GM18526 (cell line): ENCODE results near the gene NMUR1.

Experiments used
- POLR2A ChIP-seq: IDR thresholded peaks from 3 replicates; pipeline ENCODE4 v1.6.1; 2011; ENCODE audit not compliant: insufficient read length; ENCODE audit errors: extremely low read depth

NMUR1 gene

DNA sequence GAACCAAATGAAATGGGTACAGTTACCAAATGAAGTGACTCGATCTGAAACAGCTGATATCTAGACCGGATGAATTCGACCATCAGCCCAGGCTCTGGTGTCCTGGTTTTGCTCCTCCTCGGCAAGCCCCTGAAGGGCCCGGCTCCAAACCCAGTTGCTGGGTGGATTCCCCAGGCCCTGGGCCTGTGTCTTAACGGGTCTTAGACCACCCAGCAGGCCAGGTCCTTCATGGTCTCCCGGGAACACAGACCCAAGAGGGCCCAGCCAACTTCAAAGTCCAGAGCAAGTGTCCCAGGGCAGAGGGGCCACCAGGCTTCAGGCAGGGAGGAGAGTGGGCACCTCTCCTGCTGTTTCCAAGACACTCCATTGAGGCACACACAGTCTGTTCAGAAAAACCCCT lies 26.7 kb upstream of the NMUR1 start:
- TF ChIP-seq POLR2A: no peak

DNA sequence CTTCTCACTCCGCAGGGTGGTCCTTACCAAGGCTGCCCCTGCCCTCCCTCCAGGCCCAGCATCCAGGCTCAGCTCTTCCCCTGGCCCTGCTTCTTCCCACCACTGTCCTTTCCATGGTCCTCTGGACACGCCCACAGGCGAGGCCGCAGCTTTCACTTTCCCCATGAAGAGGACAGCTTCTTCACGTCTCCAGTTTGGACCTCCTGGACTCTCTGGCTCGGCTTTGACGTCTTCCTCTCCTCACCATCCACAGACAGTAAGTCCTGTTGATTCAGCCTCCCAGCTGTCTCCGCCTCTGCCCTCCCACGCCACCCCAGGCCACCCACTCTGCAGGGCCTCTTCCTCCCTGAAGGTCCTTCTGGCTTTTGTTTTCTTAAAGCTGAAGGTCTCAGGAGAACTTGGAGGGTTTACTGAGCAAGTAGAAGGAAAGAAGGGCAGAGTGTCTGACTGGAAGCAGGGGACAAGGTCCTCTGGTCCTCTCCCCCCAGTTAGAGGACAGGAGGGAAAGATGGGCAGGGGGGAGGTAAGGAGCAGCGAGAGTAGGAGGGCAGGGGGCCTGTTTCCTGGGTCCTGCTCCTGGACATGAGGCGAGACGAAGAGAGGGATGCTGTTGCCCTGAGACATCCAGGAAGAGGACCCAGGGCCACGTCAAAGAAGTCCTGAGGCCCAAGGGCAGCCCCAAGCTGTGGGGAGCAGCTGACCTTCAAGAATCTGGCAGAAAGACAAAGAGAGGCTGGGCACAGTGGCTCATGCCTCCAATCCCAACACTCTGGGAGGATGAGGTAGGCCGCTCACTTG lies 24.7 kb upstream of the NMUR1 start:
- TF ChIP-seq POLR2A: no peak

DNA sequence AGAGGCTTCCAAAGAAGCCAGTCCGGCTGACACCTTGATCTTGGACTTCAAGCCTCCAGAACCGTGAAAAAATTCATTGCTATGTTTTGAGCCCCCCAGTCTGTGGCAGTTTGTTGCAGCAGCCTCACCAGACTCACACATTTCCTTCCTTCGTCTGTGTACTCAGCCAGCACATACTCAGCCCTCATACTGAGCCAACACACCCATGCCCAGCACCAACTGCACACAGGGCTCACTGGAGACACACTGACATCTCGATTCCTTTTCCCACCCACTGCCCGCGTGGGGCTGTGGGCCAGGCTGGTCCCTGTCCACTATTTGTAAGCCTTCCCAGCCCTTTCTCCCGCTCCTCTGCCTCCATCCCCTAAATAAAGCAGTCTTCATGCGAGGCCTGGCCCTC lies 24.1 kb upstream of the NMUR1 start:
- no peak for TF ChIP-seq POLR2A

DNA sequence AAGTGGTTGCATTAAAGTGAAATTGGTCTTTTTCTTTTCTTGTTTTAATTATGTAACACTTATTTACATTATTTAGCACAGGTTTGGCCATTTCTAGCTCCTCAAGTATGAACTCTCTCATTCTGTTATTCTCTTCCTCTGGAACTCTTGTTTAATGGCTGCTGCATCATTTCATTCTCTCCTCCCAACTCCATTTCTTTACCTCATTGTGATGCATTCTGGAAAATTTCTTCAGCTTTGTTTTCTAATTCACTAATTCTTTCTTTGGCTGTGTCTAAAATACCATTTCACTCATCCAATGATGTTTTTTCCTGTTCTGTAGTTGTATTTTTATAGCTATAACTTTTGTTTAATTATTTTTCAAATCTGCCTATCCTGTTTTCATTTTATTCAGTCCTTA lies 22.5 kb upstream of the NMUR1 start:
- TF ChIP-seq POLR2A: no peak

DNA sequence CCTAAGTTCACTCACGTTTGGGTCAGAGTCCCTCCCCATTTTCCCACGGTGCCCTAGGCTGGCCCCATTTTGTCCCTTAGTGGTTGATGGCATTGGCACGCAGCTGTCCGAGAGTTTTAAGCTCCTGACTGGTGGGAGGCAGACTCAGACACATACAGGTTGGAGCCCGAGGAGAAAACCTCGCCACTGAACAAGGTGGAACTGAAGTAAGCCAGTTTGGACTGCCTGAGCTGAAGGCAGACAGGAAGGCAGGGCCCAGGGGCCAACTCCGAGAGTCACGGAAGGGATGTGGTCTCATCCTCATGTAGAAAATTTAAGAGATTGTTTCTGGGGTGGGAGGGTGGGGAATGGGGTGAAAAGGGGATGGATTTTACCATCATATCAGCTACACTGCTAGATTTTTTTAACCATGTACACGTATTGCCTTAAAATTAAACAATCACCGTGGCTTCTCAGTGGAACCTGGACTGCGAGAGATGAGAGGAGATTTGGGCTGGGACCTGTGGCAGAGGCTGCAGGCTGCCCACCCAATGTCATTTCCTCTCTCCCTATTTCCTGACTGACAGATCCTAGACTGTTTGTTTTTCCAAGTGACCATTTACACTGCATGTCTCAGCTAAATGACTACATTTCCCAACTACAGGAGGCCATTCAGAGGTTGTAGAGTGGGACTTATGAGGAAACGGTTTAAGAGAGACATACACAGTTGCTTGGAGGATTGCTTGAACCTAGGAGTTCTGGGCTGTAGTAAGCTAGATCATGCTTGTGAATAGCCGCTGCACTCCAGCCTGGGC lies 19.4 kb upstream of the NMUR1 start:
- no peak for TF ChIP-seq POLR2A

DNA sequence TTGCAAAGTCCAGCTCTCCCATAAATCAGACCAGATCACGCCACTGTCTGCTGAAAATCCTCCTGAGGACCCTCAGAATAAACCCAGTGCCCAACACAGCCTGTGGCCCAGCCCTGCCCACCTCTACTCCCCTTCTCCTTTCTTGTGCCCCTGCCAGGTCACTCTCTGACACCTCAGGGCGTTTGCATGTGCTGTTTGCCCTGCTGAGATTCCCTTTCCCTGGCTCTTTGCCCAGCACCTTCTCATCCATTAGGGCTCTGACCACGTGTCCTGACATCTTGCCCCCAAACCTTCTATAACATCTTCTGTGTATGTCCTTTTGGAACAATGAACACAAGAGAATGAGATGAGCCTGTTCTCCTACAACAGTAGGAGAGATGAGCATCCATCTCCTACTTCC lies 18.5 kb upstream of the NMUR1 start:
- TF ChIP-seq POLR2A: no peak

DNA sequence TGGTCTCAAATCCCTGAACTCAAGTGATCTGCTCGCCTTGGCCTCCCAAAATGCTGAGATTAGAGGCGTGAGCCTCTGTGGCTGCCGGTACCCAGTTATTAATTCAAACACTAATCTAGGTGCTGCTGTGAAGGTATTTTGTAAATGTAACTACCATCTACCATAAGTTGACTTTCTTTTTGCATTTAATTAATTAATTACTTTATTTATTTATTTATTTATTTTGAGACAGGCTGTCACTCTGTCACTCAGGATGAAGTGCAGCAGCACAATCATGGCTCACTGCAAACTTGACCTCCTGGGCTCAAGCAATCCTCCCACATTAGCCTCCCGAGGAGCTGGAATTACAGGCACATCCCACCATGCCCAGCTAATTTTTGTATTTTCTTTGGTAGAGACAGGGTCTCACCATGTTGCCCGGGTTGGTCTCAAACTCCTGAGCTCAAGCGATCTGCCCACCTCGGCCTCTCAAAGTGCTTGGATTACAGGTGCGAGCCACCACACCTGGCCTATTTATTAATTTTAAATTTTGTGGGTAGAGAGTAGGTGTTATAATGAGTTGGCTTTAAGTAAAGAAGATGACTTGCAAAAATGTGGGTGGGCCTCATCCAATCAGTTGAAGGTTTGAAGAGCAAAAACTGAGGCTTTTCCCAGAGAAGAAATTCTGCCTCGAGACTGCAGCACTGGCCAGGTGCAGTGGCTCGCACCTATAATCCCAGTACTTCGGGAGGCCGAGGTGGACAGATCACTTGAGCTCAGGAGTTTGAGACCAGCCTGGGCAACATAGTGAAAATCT lies 17.3 kb upstream of the NMUR1 start:
- TF ChIP-seq POLR2A: no peak

DNA sequence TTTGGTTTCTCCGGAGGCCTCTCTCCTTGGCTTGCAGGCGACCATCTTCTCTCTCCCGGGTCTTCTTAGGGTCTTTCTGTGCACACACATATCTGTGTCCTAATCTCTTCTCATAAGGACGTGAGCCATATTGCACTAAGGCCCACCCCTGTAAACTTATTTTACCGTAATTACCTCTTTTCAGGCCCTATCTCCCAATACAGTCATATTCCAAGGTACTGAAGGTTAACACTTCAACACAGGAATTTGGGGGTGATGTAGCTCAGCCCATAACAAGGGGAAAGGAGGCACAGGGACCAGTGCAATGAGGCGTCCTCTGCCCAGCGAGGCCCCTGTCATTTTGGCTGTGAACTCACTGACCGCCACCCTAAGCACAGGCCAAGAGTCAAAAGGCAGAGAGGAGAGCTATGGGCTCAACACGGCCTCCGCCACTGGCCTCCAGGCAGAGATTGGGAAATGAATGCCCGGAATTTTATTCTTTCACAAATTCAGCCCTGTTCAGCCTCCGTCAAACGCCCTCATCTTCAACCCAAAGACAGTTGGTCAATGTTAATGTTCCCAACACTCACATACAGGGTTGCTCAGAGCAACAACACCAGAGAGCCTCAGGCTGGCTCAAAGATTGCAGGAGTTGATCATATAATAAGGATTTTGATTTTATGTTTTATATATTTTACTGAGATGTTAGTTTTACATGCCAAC lies 15.9 kb upstream of the NMUR1 start:
- TF ChIP-seq POLR2A: no peak

DNA sequence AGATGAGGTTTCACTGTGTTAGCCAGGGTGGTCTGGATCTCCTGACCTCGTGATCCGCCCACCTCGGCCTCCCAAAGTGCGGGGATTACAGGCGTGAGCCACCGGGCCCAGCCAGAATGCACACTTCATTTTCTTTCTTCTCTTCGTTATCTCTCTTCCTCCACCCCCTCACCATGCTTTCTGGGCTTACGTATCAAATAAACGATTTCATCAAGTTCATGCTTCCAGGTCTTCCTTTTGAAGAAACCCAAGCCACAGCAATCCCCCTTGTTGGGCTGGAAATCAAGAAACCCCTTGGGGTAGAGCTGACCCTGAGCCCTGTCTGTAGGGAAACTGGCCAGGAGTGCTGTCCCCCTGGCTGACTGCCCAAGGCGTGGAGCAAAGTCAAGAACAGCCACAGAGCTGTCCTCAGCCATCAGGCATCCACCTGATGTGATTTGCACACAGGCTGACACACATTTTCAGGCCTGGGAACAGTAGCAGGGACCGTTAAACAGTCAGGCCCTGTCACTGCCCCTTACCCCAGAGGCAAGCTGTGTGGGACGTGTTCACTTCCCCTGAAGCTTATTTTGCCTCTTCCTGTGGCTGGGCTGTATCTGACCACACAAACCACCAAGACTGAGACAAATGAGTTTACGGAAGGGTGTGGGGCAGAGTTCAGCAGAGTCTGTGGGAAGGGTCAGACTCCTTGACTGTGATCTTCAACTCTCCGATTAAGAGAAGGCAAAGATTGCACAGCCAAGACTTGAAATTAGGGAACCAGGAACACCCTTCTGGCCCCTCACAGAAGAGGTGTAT lies 15.1 kb upstream of the NMUR1 start:
- TF ChIP-seq POLR2A: peak; percentile 50

DNA sequence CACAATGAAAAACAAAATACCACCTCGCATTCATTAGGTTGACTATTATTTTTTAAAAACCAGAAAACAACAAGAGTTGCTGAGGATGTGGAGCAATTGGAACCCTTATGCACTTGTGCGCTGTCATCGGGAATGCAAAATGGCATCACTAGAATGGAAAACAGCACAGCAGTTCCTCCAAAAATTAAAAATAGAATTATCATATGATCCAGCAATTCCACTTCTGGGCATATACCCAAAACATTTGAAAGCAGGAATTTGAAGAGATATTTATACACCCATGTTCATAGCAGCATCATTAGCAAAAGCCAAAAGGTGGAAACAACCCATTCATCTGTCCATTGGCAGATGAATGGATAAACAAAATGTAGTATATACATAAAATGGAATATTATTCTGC lies 11.9 kb upstream of the NMUR1 start:
- TF ChIP-seq POLR2A: no peak

DNA sequence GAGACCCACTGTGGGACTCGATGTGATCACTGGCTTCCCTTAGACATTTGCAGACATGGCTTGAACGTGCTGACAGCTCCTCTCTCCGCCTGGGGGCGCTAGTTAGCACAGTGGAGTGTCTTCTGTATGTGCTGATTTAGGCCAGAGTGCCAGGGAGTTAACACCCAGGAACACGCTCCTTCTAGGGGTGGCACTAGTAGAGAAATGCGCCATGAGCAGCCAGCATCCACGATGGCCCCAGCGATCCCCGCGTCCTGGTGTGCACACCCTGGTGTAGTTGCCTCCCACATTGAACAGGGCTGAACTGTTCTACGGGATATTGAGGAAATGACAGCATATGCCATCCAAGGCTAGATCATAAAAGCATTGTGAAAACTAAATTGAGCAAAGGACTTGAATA lies 11.4 kb upstream of the NMUR1 start:
- TF ChIP-seq POLR2A: no peak

DNA sequence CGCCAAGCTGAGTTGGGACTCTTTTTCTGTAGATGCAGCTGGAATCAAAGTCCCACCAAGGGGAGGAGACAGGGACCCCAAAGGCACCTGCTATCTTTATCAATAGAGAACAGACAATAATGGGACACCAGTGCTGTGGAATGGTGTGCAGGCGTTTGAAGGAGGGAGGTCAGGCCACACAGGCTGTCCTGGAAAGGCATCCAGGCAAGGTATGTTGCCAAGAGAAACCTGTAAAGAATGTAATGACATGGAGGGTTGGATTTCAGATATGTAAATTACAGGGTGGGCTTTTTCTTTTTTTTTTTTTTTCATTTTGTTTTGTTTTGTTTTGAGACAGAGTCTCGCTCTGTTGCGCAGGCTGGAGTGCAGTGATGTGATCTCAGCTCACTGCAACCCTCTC lies 9.7 kb upstream of the NMUR1 start:
- TF ChIP-seq POLR2A: no peak

DNA sequence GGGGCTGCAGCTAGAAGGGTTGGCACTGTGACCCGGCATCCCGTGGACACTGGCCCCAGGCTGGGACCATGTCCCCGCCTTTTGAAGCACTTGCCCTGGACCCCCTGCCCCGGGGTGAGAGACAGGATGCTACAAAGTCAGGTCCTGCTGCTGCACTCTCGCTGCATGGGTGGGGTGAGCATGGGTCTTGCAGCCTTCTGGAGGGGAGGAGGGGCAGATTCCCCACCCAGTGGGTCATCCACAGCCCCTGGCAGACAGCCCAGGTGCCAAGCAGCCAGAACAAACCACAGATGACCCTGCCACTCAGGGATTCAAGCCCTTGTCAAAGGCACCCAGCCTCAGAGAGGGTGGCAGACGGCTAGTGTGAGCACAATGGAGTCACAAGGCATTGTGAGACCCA lies 5.7 kb upstream of the NMUR1 start:
- TF ChIP-seq POLR2A: no peak

DNA sequence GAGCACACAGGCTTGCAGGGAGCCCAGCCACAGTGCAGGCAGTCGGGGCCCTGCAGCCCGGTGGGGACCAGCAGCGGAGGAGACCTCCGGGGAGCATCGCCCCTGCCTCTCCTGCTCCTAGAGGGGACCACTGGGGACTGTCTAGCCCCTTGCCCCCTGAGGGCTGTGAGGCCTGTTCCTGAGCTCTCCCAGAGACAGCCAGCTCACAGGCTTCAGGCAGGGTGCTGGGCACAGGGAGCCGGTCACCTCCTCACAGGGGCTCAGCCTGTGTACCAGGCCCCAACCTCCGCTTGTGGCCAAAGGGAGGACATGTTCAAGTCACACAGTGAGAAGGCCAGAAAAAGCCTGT lies 3.5 kb upstream of the NMUR1 start:
- no peak for TF ChIP-seq POLR2A

DNA sequence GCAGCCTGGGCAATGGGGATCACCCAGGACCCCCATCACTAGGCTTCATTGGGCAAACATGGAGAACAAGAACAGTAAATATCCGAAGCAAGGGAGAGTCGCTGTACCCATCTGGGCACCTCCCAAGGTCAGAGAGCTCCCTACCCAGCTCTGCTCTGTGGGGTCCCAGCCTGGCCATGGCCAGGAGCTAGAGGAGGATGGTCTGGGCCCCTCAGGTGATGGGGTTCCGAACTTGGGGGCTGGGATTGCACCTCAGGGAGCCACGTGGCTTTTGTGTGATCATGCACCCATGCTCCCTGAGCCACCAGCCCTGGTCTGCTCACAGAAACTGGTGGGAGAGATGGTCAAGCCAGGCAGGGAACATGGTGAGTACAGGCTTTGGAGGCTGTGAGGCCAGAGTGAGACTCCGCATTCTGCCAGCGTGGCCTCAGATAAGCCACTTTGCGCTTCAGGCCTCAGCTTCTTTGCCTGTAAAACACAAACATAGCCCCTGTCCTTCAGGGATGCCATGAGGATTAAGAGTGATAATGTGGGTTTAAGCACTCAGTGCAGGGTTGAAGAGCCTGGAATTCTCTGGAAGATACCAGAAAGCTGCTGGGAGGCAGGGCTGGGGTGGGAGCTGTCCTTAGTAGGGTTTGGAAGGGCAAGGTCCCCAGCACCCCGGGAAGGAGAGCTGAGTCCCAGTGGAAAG lies 3.0 kb upstream of the NMUR1 start:
- TF ChIP-seq POLR2A: no peak

DNA sequence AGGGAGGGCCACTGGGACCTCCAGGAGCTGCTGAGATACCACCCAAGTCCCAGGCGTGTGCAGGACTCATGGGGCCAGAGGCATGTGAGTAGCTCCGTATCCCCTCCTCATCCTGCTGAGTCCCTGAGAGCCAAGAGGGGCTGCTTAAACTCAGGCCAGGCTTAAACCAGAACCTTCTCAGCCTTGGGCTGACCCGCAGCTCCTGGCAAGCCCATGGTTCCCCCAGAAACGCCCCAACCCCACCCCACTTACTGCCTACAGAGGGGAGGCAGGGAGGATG lies 2.5 kb upstream of the NMUR1 start:
- TF ChIP-seq POLR2A: no peak
